Activated CD4-positive, alpha-beta T cell treated with anti-CD3 and anti-CD28 coated beads, Interleukin-2, amount 50 U/mL, for 4 hours (primary cell): ENCODE measurements around the gene AOC2.
"Not testable (repeated sequence)": the region's sequence is repeated elsewhere in the genome, so short reads cannot be mapped to it uniquely, and the experiment has no call there.

Experiments used
- DNase-seq, 2 experiments: peaks; one replicate each; pipeline ENCODE4 v3.0.0-alpha.2; 2020

AOC2 gene

DNA sequence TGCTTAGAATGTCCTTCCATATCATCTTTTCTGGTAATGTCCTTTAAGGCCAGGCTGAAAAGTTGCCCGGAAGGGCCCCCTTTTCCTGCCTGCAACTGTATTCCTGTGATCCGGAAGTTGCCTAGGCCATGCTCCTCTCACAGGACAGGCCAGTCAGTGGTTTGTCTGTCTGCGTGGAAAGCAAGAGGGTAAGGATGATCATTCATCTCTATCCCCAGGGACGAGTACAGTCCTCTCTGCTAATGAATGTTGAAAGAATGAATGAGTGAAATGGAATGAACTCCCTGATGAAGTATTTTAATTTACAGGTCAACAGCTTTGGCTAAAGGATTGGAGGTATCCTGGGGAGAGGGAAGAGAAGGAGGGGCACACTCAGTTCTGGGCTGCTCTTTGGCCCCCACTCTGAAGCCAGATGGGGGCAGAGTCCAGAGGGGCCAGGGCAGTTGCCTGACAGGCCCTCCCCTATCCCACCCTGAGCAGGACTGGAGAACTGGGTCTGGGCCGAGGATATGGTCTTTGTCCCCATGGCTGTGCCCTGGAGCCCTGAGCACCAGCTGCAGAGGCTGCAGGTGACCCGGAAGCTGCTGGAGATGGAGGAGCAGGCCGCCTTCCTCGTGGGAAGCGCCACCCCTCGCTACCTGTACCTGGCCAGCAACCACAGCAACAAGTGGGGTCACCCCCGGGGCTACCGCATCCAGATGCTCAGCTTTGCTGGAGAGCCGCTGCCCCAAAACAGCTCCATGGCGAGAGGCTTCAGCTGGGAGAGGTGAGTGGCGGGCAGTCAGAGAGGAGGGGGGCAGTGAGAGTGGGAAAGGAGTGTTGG, 9.8 kb downstream of the AOC2 start:
- no peak for DNase-seq

DNA sequence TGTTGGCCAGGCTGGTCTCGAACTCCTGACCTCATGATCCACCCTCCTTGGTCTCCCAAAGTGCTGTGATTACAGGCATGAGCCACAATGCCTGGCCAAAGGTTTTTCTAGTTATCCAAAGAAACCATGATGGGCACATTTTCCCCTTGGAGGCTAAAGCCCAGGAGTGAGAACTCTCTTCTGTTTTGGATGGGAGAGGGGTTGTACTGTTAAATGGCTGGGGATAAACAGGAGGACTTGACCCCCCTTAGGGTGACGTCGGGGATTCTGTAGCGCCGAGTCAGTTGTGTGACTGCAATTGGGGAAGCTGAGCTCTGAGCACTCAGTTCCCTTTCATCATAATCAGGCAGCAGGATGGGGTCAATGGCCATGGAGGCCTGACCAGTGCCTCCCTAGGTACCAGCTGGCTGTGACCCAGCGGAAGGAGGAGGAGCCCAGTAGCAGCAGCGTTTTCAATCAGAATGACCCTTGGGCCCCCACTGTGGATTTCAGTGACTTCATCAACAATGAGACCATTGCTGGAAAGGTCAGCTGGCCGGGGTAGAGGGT, 10.7 kb downstream of the AOC2 start:
- DNase-seq, result no peak

DNA sequence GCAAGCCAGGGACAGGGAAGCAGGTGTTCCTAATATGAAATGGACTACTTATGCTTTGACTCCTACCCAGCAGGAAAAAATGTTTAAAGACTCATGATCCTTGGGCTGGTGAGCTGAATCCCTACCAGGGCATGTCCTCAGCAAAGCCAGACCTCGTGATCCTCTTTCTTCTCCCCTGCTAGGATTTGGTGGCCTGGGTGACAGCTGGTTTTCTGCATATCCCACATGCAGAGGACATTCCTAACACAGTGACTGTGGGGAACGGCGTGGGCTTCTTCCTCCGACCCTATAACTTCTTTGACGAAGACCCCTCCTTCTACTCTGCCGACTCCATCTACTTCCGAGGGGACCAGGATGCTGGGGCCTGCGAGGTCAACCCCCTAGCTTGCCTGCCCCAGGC, 11.7 kb downstream of the AOC2 start:
- not testable (repeated sequence) for DNase-seq

DNA sequence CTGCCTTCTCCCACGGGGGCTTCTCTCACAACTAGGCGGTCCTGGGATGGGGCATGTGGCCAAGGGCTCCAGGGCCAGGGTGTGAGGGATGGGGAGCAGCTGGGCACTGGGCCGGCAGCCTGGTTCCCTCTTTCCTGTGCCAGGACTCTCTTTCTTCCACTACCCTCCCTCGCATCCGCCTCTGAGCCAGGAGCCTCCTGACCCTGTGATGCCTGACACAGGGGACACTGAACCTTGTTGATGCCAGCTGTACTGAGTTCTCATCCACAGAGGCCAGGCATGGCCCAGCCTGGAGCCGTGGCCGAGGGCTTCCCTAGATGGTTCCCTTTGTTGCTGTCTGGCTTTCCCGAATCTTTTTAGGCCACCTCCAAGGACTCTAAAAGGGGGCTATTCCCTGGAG, 12.1 kb downstream of the AOC2 start:
- DNase-seq, result not testable (repeated sequence)

DNA sequence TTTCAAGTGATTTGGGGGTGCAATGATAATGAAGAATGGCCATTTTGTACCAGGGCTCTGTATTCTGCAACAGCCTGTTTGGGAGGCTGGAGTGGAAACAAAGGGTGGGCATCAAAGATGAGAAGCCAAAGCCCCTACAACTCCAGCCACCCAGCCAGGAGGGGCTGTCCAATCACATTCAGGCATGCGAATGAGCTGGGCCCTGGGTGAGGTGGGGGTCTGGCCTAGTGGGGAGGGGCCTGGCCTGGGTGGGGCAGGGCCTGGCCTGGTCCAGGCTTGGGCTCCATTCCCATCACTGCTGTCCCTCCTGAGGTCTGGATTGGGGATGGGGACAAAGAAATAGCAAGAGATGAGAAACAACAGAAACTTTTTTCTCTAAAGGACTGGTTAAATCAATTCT, 13.0 kb downstream of the AOC2 start:
- DNase-seq, result no peak

DNA sequence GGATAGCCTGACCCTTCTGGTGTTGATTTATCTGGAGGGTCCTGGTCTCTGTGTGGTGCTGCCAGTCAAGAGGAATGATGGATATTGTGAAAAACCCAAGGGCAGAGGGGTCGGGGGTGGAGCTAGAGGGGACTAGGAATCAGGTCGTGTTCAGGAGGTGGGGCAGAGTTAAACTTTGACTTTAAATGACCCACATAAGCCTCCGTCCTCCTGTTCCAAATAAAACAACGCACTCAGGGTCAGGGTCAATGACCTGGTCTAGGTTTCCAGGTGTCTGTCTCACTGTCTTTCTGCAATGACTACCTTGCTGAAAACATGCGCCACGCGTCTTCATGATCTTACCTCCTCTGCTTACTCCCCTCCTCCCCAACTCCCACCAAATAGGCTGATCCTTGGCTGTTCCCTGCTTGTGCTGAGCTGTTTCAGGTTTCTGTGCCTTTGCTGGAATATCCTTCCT, 21.3 kb downstream of the AOC2 start:
- DNase-seq, result no peak

DNA sequence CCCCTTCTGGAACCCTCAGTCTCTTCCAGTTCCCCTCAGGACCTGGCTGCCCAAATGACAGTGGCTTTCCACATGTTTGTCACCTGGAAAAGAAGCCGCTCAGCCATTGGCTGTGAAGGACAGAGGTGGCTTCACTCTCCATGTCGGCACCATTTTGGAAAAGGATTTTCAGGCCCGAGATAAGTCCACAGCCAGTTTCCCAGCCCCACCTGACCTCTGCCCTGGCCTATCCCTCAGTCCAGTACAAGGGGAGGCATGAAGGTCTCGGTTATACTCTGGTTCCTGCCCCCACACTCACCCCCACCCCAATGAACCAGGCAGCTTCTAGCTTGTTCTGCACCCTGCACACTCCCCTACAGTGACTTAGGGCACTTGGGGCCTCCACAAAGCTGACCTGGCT, 21.8 kb downstream of the AOC2 start:
- no peak for DNase-seq

DNA sequence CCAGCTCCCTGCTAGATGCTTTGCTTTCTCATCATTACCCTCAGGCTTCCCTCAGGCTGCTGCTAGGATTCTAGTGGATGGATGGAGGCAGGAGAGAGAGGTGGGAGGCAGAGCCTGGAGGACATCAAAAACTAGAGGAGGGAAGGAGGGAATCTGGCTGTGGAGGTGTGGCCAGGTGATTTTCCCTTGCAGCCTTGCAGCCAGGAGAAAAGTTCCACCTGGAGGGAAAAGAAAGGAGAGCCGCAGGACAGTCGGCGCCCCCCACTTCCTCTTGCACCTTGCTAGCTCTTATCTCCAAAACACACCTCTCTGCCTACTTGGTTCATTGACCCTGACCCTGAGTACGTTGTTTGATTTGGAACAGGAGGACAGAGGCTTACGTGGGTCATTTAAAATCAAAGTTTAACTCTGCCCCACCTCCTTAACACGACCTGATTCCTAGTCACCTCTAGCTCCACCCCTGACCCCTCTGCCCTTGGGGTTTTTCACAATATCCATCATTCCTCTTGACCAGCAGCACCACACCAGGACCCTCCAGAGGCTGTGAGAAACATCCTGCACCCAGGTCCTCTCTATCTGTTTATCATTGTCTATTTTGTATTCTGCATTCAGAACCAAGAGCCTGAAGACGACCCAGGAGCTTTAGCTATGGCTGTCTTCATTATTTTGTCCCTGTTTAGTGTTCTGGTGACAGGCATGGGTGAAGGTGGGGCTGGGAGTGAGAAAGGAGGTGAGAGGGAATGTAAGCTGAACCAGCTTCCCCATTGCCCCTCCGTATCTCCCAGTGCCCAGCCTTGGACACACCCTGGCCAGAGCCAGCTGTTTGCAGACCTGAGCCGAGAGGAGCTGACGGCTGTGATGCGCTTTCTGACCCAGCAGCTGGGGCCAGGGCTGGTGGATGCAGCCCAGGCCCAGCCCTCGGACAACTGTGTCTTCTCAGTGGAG, 22.5 kb downstream of the AOC2 start:
- DNase-seq, result no peak

DNA sequence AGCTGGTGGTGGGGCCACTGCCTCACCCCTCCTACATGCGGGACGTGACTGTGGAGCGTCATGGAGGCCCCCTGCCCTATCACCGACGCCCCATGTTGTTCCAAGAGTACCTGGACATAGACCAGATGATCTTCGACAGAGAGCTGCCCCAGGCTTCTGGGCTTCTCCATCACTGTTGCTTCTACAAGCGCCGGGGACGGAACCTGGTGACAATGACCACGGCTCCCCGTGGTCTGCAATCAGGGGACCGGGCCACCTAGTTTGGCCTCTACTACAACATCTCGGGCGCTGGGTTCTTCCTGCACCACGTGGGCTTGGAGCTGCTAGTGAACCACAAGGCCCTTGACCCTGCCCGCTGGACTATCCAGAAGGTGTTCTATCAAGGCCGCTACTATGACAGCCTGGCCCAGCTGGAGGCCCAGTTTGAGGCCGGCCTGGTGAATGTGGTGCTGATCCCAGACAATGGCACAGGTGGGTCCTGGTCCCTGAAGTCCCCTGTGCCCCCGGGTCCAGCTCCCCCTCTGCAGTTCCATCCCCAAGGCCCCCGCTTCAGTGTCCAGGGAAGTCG, 23.4 kb downstream of the AOC2 start:
- DNase-seq, result not testable (repeated sequence)

DNA sequence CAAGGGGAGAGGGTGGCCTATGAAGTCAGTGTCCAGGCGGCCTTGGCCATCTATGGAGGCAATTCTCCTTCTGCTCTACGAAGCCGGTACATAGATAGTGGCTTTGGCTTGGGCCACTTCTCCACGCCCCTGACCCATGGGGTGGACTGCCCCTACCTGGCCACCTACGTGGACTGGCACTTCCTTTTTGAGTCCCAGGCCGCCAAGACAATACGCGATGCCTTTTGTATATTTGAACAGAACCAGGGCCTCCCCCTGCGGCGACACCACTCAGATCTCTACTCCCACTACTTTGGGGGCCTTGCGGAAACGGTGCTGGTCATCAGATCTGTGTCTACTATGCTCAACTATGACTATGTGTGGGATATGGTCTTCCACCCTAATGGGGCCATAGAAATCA, 24.0 kb downstream of the AOC2 start:
- DNase-seq, result no peak

DNA sequence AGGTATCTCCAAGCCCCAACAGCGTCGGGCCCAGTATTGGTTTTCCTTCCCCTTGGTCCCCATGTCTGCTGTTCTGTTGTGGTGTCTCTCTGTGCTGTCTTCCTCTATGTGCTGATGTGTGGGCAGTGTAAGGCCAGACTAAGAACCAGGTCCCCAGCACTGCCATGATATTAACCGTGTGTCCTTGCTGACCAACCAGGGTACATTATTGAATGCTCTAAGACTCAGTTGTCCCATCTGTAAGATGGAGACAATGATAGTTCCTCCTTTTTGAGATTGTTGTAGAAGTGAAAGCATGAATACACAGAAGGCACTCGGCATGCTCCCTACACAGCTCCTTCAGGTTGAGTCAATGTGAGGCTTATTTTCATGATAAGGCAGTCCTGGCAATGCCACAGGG, 27.3 kb downstream of the AOC2 start:
- DNase-seq, result no peak

DNA sequence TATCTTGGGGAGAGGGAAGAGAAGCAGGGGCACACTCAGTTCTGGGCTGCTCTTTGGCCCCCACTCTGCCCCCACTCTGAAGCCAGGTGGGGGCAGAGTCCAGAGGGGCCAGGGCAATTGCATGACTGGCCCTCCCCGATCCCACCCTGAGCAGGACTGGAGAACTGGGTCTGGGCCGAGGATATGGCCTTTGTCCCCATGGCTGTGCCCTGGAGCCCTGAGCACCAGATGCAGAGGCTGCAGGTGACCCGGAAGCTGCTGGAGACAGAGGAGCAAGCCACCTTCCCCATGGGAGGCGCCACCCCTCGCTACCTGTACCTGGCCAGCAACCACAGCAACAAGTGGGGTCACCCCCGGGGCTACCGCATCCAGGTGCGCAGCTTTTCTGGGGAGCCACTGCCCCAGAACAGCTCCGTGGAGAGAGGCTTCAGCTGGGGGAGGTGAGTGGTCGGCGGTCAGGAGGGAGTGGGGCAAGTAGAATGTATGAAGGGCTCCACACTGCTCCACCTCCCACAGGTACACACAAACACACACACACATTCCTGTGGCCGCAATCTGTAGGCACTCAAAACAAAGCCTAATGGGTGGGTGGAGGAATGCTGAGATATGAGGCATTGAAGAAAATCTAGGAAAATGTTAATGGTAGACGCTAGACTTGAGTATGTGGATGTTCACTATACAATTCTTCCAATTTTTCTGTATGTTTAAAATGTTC, 28.0 kb downstream of the AOC2 start:
- DNase-seq, result no peak

DNA sequence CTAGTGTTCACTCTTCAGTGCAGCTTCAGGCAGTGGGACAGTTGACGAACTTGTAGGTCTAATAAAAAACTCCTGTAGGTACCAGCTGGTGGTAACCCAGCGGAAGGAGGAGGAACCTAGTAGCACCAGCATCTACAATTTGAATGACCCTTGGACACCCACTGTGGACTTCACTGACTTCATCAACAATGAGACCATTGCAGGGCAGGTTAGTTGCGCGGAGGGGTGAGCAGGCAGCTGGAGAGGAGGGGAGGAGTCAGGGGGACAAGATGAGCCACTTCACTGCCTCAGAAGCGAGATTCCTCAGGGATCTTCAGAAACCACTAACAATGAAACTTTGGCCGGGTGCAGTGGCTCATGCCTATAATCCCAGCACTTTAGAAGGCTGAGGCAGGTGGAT, 28.9 kb downstream of the AOC2 start:
- no peak for DNase-seq

DNA sequence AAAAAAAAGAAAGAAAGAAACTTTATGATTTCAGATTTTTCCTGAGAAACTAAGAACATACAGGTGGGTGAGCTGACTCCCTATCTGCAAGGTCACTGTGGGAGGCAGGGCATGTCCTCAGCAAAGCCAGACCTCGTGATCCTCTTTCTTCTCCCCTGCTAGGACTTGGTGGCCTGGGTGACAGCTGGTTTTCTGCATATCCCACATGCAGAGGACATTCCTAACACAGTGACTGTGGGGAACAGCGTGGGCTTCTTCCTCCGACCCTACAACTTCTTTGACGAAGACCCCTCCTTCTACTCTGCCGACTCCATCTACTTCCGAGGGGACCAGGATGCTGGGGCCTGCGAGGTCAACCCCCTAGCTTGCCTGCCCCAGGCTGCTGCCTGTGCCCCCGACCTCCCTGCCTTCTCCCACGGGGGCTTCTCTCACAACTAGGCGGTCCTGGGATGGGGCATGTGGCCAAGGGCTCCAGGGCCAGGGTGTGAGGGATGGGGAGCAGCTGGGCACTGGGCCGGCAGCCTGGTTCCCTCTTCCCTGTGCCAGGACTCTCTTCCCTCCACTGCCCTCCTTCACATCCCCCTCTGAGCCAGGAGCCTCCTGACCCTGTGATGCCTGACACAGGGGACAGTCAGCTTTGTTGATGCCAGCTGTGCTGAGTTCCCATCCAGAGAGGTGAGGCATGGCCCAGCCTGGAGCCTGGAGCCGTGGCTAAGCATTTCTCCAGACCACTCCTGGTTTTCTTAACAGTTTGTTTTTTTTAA, 29.7 kb downstream of the AOC2 start:
- not testable (repeated sequence) for DNase-seq

DNA sequence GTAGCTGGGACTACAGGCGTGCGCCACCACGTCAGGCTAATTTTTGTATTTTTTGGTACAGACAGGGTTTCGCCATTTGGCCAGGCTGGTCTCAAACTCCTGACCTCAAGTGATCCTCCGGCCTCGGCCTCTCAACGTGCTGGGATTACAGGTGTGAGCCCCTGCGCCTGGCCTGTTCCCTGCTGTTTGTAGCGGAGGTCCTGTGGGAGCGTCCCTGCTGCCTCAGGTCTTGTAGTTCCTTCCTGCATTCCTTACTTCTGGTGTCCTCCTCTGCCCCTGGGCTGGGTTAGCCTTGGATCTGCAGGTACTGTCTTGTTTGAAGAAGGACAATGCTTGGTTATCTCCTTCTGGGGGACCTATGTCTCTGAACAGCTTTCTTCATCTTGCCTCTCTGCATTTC, 32.7 kb downstream of the AOC2 start:
- DNase-seq, result no peak

DNA sequence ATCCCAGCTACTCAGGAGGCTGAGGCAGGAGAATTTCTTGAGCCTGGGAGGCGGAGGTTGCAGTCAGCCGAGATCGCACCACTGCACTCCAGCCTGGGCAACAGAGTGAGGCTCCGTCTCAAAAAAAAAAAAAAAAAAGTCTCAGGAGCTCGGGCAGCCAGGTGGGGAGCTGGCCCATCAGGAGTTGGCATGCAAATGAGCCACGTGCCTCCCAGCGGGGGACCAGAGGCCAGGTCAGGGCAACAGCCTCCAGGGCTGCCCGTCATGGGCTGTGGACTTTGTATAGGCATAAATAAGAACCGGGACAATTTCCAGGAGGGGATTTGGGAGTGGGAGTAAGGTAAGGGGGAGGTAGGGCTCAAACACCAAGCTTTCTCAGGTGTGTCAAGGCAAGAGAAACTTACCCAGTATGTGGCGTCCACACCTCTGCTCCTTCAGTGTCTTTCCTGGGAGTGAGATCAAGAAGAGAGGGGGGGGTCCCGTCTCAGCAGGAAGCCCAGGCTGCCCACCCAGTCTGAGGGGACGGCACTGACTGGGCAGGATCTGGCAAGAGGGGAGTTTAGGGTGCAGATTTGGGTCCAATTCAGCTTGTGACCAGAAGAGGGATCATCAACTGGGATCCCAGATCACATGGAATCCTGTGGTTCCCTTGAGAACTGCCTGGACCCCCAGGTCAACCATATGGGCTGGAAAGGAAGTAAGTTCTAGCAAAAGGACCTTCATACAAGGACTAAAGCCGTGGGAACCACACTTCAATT, 33.9 kb downstream of the AOC2 start:
- DNase-seq, result no peak

DNA sequence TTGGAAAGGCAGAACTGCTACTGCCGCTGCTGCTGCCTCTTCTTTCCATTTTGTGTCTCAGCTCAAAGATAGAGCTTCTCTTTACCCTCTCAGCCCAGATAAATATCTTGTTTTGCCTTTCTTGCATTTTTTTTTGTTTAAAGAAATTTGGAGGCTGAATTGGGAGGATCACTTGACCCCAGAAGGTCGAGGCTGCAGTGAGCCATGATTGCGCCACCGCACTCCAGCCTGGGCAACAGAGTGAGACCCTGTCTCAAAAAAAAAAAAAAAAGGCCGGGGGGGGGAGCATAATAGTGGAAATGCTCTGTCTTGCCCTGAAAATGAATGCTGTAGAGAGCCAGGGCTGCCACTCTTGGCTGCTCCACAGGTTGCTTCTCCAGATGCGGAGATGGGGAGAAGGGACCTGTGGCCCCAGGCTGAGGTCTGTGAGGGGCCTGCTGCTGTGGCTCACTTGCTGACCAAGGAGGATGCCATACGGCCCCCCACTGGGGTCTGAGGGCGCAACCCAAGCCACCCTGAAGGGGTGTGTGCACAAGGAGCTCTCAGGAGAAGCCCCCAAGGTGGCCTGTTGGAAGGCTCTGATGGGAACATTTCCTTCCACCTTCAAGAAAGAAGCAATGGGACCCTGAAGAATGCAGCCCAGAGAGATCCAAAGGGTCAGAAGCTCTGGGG, 34.7 kb downstream of the AOC2 start:
- DNase-seq, result no peak

DNA sequence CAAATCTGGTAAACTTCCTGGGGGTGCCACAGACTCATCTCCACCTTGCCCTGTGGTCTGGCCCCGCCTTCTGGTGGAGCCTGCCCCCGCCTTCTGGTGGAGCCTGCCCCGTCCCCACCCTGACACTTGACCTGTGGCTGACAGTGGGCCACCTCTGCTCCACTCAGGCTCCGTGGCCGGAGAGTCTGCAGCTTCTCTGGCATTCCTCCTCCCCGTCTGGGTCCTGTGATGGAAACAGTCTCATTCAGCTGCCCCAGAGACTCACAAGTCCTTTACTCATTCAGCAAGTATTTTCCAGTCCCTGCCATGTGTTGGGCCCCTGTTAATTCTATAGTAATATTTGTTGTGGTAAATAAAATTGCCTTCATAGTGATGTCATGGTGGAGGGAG, 35.2 kb downstream of the AOC2 start:
- DNase-seq, result no peak

DNA sequence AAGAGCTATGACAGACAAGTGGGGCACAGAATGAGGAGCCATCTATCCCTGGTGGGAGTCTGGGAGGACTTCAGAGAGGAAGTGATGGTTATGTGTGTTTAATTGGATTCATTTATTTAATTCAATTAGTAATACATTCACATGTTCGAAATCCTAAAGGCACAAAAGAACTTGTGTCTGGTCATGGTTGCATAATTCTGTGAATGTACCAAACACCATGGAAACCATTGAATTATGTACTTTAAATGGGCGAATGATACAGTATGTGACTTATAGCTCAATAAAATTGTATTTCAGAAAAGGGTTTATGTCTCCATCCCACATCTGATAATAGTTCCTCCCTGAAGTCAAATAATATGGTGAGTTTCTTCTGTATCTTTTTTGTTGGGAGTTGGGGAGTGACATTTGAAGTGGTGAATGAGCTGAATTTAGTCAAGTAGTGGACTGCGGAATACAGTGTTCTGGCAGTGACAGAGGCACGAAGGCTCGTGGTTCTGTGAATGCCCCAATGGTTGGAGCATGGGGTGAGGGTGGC, 36.5 kb downstream of the AOC2 start:
- DNase-seq, result no peak

DNA sequence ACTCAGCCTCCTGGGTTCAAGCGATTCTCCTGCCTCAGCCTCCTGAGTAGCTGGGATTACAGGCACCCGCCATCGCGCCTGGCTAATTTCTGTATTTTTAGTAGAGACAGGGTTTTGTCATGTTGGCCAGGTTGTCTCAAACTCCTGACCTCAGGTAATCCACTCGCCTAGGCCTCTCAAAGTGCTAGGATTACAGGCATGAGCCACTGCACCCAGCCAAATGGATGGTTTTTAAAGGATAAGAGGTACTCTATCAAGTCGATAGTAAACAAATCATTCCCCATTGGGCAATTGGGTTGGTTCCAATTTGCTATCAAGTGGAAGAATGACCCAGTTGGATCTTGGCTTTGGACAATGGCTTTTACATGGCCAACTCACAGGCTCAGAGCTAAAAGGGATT, 37.3 kb downstream of the AOC2 start:
- not testable (repeated sequence) for DNase-seq
